OCI-LY3 (cell line): ENCODE results near the gene EXOC4.

Experiments
- EZH2phosphoT487 ChIP-seq: fragments of 200-600 bp; shearing (Covaris generic); IDR thresholded peaks from 2 replicates; pipeline ENCODE4 v1.6.1; 2018; ENCODE audit warnings: antibody characterized with exemption, mixed run types, low read depth
- TF ChIP-seq, protein P1 (sequence below): fragments of 200-600, 300-600 bp; sonication (generic); IDR thresholded peaks from 2 replicates; pipeline ENCODE4 v1.5.1; 2014; ENCODE audit warnings: antibody characterized with exemption, low read length, low read depth

- TF ChIP-seq, protein P1, sequence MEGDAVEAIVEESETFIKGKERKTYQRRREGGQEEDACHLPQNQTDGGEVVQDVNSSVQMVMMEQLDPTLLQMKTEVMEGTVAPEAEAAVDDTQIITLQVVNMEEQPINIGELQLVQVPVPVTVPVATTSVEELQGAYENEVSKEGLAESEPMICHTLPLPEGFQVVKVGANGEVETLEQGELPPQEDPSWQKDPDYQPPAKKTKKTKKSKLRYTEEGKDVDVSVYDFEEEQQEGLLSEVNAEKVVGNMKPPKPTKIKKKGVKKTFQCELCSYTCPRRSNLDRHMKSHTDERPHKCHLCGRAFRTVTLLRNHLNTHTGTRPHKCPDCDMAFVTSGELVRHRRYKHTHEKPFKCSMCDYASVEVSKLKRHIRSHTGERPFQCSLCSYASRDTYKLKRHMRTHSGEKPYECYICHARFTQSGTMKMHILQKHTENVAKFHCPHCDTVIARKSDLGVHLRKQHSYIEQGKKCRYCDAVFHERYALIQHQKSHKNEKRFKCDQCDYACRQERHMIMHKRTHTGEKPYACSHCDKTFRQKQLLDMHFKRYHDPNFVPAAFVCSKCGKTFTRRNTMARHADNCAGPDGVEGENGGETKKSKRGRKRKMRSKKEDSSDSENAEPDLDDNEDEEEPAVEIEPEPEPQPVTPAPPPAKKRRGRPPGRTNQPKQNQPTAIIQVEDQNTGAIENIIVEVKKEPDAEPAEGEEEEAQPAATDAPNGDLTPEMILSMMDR, result no peak
- no peak for TF ChIP-seq EZH2phosphoT487
These were observed 323.8 kb downstream of the EXOC4 start for GRCh38 chr7:133576612-133577168.
